IMR-90 (cell line): Measurements from ENCODE around the gene LRRC4C. TPM values are rescaled to one million over a fixed set of nuclear protein-coding genes. Genes with fewer than 3 reads are reported as not detected.

ENCODE experiments used
- ATAC-seq: fragments of 200-7000 bp; cut with Tn5 transposase; 2 replicates; pipeline ENCODE4 v1.9.1; 2020; ENCODE audit warnings: low read depth, mild to moderate bottlenecking, moderate library complexity
- BruUV-seq: library from RNA; stranded (reverse); fragments of 400-500 nt; replicated peaks from 2 replicates; lab custom pipeline; 2021; lab: Mats Ljungman, UMichigan
- CTCF ChIA-PET: fragments of 300-600 bp; formaldehyde crosslinking; extraction: SDS; loops from one replicate; lab custom pipeline; 2021; ENCODE audit warnings: antibody characterized with exemption; lab: Yijun Ruan, JAX
- POLR2A ChIA-PET: fragments of 300-600 bp; sonication (Branson Sonifier 250); formaldehyde crosslinking; loops from one replicate; lab custom pipeline; 2022; ENCODE audit warnings: antibody characterized with exemption; ENCODE audit not compliant: unreplicated experiment; lab: Charles Lee
- DNase-seq: peaks from one replicate; pipeline ENCODE4 v3.0.0; 2013
- H2AFZ ChIP-seq: replicated peaks from 2 replicates; pipeline ENCODE3; 2013; ENCODE audit warnings: low read length, mild to moderate bottlenecking; ENCODE audit not compliant: poor library complexity
- H2AK5ac ChIP-seq: 2 replicates; pipeline ENCODE4 v1.6.1; 2013; ENCODE audit warnings: low read depth, low read length, inconsistent platforms
- H2AK9ac ChIP-seq: replicated peaks from 2 replicates; pipeline ENCODE3; 2013; ENCODE audit warnings: mild to moderate bottlenecking, low read depth, low read length, moderate library complexity; ENCODE audit not compliant: poor library complexity
- H2BK120ac ChIP-seq: 2 replicates; pipeline ENCODE4 v1.6.1; 2013; ENCODE audit warnings: low read depth, low read length, inconsistent platforms
- H2BK15ac ChIP-seq: 3 replicates; pipeline ENCODE4 v1.6.1; 2013; ENCODE audit warnings: low read depth, low read length, inconsistent platforms
- H2BK20ac ChIP-seq: 2 replicates; pipeline ENCODE4 v1.6.1; 2013; ENCODE audit warnings: low read depth, mild to moderate bottlenecking, inconsistent platforms, low read length, moderate library complexity
- H2BK5ac ChIP-seq: 2 replicates; pipeline ENCODE4 v1.6.1; 2013; ENCODE audit warnings: mild to moderate bottlenecking, low read depth, low read length, inconsistent platforms; ENCODE audit not compliant: poor library complexity, severe bottlenecking
- H3K14ac ChIP-seq: replicated peaks from 2 replicates; pipeline ENCODE4 v1.6.1; 2013; ENCODE audit warnings: low read depth, low read length, inconsistent platforms
- H3K18ac ChIP-seq: 2 replicates; pipeline ENCODE4 v1.6.1; 2013; ENCODE audit warnings: low read depth, low read length, control low read depth
- H3K23ac ChIP-seq: 2 replicates; pipeline ENCODE4 v1.6.1; 2013; ENCODE audit warnings: low read depth, low read length, inconsistent platforms
- H3K27ac ChIP-seq: 2 replicates; pipeline ENCODE4 v1.5.1; 2013; ENCODE audit warnings: mild to moderate bottlenecking, control low read depth, low read length; ENCODE audit not compliant: insufficient read depth
- H3K27me3 ChIP-seq: 2 replicates; pipeline ENCODE4 v1.6.1; 2013; ENCODE audit warnings: low read length; ENCODE audit not compliant: control insufficient read depth, insufficient read depth
- H3K36me3 ChIP-seq: 2 replicates; pipeline ENCODE4 v1.6.1; 2013; ENCODE audit warnings: low read length, mixed read lengths; ENCODE audit not compliant: control insufficient read depth, insufficient read depth
- H3K4ac ChIP-seq: 2 replicates; pipeline ENCODE4 v1.6.1; 2013; ENCODE audit warnings: low read depth, low read length, inconsistent platforms
- H3K4me1 ChIP-seq: 2 replicates; pipeline ENCODE4 v1.6.1; 2013; ENCODE audit warnings: low read length, mixed read lengths; ENCODE audit not compliant: control insufficient read depth, insufficient read depth
- H3K4me2 ChIP-seq: 2 replicates; pipeline ENCODE4 v1.6.1; 2013; ENCODE audit warnings: low read depth, mild to moderate bottlenecking, control low read depth, low read length, moderate library complexity
- H3K4me3 ChIP-seq: 2 replicates; pipeline ENCODE4 v1.5.1; 2013; ENCODE audit warnings: low read depth, mild to moderate bottlenecking, control low read depth, low read length, moderate library complexity; ENCODE audit not compliant: insufficient read depth
- H3K56ac ChIP-seq: 2 replicates; pipeline ENCODE4 v1.6.1; 2013; ENCODE audit warnings: low read length, inconsistent platforms; ENCODE audit not compliant: insufficient read depth; ENCODE audit errors: extremely low read depth
- H3K79me1 ChIP-seq, 2 experiments: 2 replicates each; pipeline ENCODE4 v1.6.1; 2013; ENCODE audit warnings: low read length in 2 of 2, inconsistent platforms in 1 of 2, low read depth in 1 of 2
- H3K9ac ChIP-seq: 2 replicates; pipeline ENCODE4 v1.6.1; 2013; ENCODE audit warnings: low read depth, low read length, control low read depth
- H3K9me1 ChIP-seq: 2 replicates; pipeline ENCODE4 v1.6.1; 2013; ENCODE audit warnings: low read length, inconsistent platforms; ENCODE audit not compliant: insufficient read depth
- H3K9me3 ChIP-seq: 2 replicates; pipeline ENCODE4 v1.6.1; 2013; ENCODE audit warnings: low read length; ENCODE audit not compliant: control insufficient read depth, insufficient read depth
- H4K20me1 ChIP-seq: 2 replicates; pipeline ENCODE4 v1.6.1; 2013; ENCODE audit warnings: low read length, inconsistent platforms; ENCODE audit not compliant: insufficient read depth
- H4K5ac ChIP-seq: 2 replicates; pipeline ENCODE4 v1.6.1; 2013; ENCODE audit warnings: mild to moderate bottlenecking, low read depth, low read length, control low read depth
- H4K8ac ChIP-seq, 2 experiments: 2 replicates each; pipeline ENCODE4 v1.6.1; 2013; ENCODE audit warnings: low read depth in 2 of 2, low read length in 2 of 2, control low read depth in 1 of 2, inconsistent platforms in 1 of 2
- H4K91ac ChIP-seq: 2 replicates; pipeline ENCODE4 v1.6.1; 2013; ENCODE audit warnings: low read depth, low read length, inconsistent platforms; ENCODE audit not compliant: insufficient read depth
- NFE2L2 ChIP-seq: fragments of 150-350 bp; IDR thresholded peaks from 2 replicates; pipeline ENCODE4 v1.6.1; 2016; ENCODE audit warnings: low read depth, mild to moderate bottlenecking, low read length
- RCOR1 ChIP-seq: IDR thresholded peaks from 2 replicates; pipeline ENCODE4 v1.6.1; 2012; ENCODE audit warnings: mild to moderate bottlenecking, low read length, improper control_type of control experiment; ENCODE audit not compliant: insufficient replicate concordance
- WGBS, 2 experiments: methylation state at CpG; one replicate each; pipeline versions ENCODE4 v1.1.5 to v1.1.7; 2013; ENCODE audit warnings: missing lambda C conversion rate in 2 of 2; ENCODE audit not compliant: insufficient read length in 1 of 2; ENCODE audit errors: extremely low coverage in 2 of 2; 5-methylcytosine and 5-hydroxymethylcytosine counted together
- dilution Hi-C: fragments of 300-500 bp; cut with HindIII; formaldehyde crosslinking; loops from one replicate; pipeline ENCODE4 v1.14.3; 2018; ENCODE audit warnings: low sequenced_read_pairs; ENCODE audit not compliant: unreplicated experiment
- in situ Hi-C: fragments of 300-500 bp; cut with MboI; formaldehyde crosslinking; loops from 3 replicates; pipeline ENCODE4 v1.14.3; 2019; ENCODE audit warnings: low sequenced_read_pairs, inconsistent platforms, mixed read lengths
- intact Hi-C: fragments of 100-400 bp; cut with micrococcal nuclease; formaldehyde crosslinking; loops from 2 replicates; pipeline ENCODE4 v1.10.0; 2022
- polyA plus RNA-seq, 3 experiments: library from polyadenylated mRNA; depleted of rRNA; stranded (reverse); fragments of >200 nt; gene quantifications; 2 replicates each; pipeline ENCODE4 v1.2.3, GENCODE V29; 2012; ENCODE audit warnings: low replicate concordance in 1 of 3
- total RNA-seq: library from RNA; depleted of rRNA; stranded (reverse); fragments of >200 nt; gene quantifications from 2 replicates; pipeline ENCODE4 v1.2.3, GENCODE V29; 2012
- TF ChIP-seq, protein P1 (sequence below): fragments of 150-350 bp; IDR thresholded peaks from 2 replicates; pipeline ENCODE4 v1.6.1; 2016; ENCODE audit warnings: low read depth, mild to moderate bottlenecking, low read length, moderate library complexity, borderline replicate concordance

Gene LRRC4C
- total and polyA plus RNA-seq, 2 of the 4 experiments (the other 2 are of a cell fraction), result under 0.01 to 0.03 TPM

DNA sequence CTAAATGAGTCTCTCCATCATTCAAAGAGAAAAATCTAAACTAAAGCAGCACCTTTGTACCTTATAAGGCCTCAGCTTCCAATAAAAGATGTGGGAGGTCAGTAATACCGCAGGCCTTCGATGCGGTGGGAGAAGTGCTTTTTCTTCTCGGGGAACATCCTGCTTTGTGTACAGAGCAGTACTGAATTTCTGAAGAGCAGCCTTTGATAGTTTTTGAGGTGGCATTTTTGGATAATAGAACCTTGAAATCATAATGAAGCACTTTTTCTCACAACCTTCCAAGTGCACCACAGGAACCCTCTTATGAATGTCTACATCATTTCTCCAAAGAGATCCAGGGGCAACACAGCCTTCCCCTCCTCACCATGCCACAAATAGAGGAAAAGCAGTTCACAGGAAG, 39.6 kb downstream of the LRRC4C start:
- POLR2A ChIA-PET, result no interaction called here
- no peak overlapping the region for H4K8ac ChIP-seq

More for the DNA sequence above, 39.6 kb downstream of the LRRC4C start:
- Histone ChIP-seq H4K91ac (no peak overlapping the region), H4K5ac (no peak overlapping the region), H3K4me1 (no peaks in the 10 kb centered on the region), H2BK20ac (no peak overlapping the region), H3K79me1 (no peaks in the 10 kb centered on the region), H2AFZ (no peak overlapping the region), H3K4me3 (no peak overlapping the region), H2AK5ac (no peak overlapping the region), H3K4ac (no peak overlapping the region), H3K14ac (no peak overlapping the region), H2BK120ac (no peak overlapping the region), H3K9me3 (0 out of 2 replicates have a peak, but pooled peaks cover 2% of the 10 kb centered on the region), H3K36me3 (no peaks in the 10 kb centered on the region), H3K56ac (no peak overlapping the region), H3K9me1 (no peaks in the 10 kb centered on the region), H3K27ac (no peak overlapping the region), H4K20me1 (no peaks in the 10 kb centered on the region), H2BK5ac (no peak overlapping the region), H2BK15ac (no peak overlapping the region), H2AK9ac (no peak overlapping the region), H3K18ac (no peak overlapping the region), H3K23ac (no peak overlapping the region), H3K9ac (no peak overlapping the region), H3K27me3 (no peaks in the 10 kb centered on the region), H3K4me2 (no peak overlapping the region)
- DNase-seq (no peak), ATAC-seq (no peak)
- TF ChIP-seq, protein P1, sequence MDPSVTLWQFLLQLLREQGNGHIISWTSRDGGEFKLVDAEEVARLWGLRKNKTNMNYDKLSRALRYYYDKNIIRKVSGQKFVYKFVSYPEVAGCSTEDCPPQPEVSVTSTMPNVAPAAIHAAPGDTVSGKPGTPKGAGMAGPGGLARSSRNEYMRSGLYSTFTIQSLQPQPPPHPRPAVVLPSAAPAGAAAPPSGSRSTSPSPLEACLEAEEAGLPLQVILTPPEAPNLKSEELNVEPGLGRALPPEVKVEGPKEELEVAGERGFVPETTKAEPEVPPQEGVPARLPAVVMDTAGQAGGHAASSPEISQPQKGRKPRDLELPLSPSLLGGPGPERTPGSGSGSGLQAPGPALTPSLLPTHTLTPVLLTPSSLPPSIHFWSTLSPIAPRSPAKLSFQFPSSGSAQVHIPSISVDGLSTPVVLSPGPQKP, result no peak
- no peak for TF ChIP-seq RCOR1
- no peak for TF ChIP-seq NFE2L2
- CTCF ChIA-PET, result no interaction called here
- in situ Hi-C loops, result no loop called here
- intact Hi-C loops, result no loop called here
- WGBS, 2 experiments, result no CpG with 5 or more reads among the region's 4 CpGs
- BruUV-seq, result no TSS peak
- dilution Hi-C loops, result no loop called here
